ENCODE measurements around the gene PPP1R13L. TPM values are rescaled to one million over a fixed set of nuclear protein-coding genes. Genes with fewer than 3 reads are reported as not detected.
A peak's percentile ranks its signal among the peaks of the same experiment; 100 is the strongest.
"Not testable (repeated sequence)": the region's sequence is repeated elsewhere in the genome, so short reads cannot be mapped to it uniquely, and the experiment has no call there.

Gene PPP1R13L
- polyA plus RNA-seq, 3 donors = 11.1 to 36.5 (median 14.5) TPM

DNA sequence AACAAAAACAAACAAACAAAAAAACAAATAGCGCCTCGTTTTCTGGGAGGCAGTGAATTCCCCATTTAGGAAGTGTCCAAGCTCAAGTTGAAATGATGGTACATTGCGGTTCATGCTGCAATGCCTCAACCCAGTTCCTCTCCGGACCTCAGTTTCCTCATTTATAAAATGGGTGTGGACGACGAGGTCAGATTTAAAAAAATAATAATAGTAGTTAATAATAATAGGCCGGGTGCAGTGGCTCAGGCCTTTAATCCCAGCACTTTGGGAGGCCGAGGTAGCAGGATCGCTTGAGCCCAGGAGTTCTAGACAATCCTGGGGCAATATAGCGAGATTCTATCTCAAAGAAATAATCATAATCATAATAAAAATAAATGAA lies 34.3 kb upstream of the PPP1R13L start:
- WGBS, 3 donors = 30 to 35% (median 31%) methylated on average over 10 of the region's 10 CpGs
- no peak overlapping the region for H3K27ac ChIP-seq (ENCODE audit: low read depth, low read length)

DNA sequence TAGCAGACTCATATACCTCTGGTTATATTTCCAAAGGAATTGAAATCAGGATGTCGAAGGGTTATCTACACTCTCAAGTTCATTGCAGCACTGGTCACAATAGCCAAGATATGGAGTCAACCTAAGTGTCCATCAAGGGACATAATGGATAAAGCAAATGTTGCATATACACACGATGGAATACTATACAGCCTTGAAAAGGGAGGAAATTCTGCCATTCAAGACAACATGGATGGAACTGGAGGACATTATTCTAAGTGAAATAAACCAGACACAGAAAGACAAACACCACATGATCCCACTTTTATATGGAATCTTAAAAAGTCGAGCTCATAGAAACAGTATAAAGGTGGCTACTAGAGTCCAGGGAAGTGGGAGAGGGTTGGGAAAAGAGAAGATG lies 32.5 kb upstream of the PPP1R13L start:
- 86 to 87% (median 87%) methylated on average over 3 of the region's 3 CpGs for WGBS, 3 donors
- H3K27ac ChIP-seq (ENCODE audit: low read depth, low read length) = no peak overlapping the region

DNA sequence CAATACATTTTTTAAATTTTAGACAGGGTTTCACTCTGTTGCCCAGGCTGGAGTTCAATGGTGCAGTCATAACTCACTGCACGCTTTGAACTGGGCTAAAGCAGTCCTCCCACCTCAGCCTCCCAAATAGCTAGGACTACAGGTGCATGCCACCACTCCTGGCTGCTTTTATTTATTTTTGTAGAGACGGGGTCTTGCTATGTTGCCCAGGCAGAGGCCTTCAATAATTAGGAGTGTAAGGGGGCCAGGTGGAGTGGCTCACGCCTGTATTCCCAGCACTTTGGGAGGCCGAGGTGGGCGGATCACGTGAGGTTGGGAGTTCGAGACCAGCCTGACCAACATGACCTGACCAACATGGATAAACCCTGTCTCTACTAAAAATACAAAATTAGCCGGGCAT lies 27.7 kb upstream of the PPP1R13L start:
- H3K27ac ChIP-seq (ENCODE audit: low read depth, low read length) = not testable (repeated sequence)
- WGBS, 3 donors = 82 to 95% (median 92%) methylated on average over 8 of the region's 8 CpGs

DNA sequence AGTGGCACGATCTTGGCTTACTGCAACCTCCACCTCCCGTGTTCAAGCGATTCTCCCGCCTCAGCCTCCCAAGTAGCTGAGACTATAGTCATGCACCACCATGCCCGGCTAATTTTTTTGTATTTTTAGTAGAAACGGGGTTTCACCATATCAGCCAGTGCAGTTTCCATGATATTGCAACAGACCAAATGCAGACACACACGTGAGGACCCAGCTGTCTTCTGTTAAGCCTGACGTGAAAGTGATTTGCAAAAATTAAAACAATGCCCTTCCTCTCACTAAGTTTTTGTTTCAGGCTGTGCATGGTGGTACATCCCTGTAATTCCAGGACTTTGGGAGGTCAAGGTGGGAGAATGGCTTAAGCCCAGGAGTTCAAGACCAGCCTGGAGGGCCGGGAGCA lies 26.1 kb upstream of the PPP1R13L start:
- WGBS, 3 donors = 46 to 57% (median 46%) methylated on average over 9 of the region's 9 CpGs
- H3K27ac ChIP-seq (ENCODE audit: low read depth, low read length) = not testable (repeated sequence)

DNA sequence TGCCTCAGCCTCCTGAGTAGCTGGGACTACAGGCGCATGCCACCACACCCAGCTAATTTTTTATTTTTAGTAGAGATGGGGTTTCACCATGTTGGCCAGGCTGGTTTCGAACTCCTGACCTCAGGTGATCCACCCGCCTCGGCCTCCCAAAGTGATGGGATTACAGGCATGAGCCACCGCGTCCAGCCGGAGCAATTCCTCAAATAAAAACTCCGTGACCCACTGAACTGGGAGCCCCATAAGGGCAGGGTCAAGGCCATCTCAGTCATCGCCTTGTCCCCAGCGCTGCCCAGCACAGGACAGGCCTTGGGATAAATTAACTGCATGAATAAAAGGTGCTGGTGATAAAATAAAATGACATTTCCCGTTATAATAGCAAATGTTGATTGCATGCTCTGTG lies 25.0 kb upstream of the PPP1R13L start:
- not testable (repeated sequence) for H3K27ac ChIP-seq (ENCODE audit: low read depth, low read length)
- 59 to 84% (median 83%) methylated on average over 11 of the region's 11 CpGs for WGBS, 3 donors

DNA sequence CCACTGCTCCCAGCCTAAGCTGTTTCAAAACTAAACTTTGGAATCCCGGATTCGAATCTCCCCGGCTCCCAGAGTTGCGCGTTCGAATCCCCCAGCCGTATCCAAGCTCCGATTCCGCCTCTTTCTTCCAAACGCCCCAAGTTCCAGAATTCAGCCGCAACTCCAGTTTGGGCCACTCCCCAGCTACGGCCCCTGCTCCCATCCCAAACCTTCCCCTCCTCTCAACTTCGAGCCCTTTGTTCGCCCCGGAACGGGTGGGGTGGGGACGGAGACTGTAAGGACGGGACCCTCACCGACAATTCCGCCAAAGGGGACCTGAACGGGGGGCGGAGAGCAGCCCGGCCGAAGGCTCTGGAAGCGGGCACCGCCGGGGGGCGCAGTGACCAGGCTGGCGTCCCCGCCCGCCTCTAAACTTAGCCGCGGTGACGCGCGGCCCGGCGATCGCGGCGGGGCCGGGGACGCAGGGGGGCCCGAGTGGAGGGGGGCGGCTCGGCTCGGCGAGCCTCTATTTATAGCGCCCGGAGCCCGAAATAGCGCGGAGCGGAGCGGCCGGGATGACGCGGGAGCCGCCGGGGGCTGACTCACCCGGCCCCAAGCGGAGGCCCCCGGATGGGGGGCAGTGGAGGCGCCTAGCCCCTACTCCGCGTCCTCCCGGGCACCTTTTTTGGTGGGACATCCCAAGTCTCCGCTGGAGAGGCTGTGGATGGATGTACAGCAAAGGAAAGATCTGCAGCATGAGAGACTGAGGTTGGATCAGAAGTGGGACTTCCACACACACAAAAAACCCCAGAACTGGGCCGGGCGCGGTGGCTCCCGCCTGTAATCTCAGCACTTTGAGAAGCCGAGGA lies 23.7 kb upstream of the PPP1R13L start:
- WGBS, 3 donors = 2 to 3% (median 3%) methylated on average over 49 to 73 of the region's 73 CpGs
- no peak overlapping the region for H3K27ac ChIP-seq (ENCODE audit: low read depth, low read length)

DNA sequence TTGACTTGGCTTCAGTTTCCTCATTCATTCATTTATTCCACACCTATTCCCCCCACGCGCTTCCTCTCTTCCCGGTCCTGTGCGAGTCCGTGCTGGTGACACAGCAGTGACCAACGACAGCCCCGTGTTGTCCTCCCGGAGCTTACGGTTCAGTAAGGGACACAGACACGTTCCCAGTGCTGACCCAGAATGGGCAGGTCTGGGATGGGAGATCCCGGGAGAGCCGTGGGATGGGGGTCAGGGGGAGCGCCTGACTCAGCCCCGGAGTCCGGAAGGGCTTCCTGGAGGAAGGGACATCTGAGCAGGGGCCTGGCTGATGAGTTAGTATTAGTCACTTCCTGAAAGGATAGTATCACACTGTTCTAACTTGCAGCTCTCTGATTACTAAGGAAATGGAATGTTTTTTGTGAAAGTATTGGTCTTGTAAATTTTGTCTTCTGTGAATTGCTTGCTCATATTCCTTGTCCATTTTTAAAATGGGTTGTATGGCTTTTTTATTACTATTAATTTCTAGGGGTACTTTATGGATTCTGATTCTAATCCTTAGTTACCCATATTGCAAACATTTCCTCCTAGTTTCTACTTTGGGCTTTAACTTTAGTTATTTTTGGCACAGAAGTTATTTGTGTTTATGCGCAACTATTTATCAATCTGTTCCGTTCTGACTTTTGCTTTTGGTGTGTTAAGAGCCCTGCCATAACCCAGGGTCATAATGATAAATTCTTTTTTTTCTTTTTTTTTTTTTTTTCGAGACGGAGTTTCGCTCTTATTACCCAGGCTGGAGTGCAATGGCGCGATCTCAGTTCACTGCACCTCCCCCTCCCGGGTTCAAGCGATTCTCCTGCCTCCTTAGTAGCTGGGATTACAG lies 19.6 kb upstream of the PPP1R13L start:
- peak overlapping the region; percentile 94 for H3K27ac ChIP-seq (ENCODE audit: low read depth, low read length)
- WGBS, 3 donors = 9 to 15% (median 13%) methylated on average over 24 of the region's 24 CpGs

DNA sequence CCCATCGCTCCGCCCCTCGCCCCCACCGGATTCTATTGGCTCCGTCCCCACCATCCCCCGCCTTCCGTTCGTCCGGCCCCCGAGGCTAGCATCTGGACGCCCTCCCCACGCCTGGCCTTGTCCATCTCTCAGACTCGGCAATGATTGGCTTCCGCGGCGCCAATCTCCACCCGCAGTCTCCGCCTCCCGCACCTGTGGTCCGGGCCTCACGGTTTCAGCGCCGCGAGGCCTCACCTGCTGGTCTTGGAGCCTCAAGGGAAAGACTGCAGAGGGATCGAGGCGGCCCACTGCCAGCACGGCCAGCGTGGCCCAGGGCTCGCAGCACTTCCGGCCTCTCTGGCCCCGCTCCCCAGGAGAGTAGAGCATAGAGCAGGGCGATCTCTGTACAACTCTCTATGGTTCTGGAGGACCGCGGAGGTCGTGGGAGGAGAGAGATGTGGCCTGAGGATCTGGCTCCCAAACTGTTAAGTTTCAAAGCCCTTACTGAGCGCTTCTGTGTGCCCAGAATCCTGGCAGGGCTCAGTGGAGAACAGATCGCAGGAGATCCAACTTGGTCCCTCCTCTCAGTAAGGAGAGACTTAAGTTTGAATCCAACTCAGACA lies 18.8 kb upstream of the PPP1R13L start, which contains the start of gene ERCC1:
TSS of gene ERCC1 (minus strand) at position 329 of the 602 bp plus-strand sequence. CDS start 543 bp downstream, outside the sequence.
- 0 to 1% (median 0%) methylated on average over 34 to 37 of the region's 37 CpGs for WGBS, 3 donors

DNA sequence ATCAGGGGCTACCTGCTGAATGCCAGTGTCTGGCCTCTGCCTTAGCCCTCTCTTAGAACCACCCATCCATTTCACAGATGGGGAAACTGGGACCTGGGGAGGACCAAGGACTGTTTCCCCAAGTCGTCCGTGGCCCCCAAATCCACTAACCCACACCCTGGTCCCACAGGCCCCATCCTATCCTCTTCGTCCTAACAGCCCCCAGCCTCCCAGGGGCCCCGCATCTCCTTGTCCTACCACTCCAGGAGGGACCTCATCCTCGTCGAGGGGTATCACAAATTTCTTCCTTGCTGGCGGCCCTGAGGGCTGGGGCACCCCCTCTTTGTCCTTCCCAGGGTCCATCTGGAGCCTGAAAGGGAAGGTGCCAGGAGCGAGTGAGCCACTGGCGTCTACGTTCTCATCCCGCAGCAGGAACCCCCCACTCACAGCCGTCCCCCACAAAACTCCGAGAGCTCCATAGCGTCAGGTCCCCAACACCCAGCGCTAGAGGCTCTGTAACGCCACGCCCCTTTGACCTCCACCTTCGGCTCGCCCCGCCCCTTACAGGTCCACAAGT lies 18.2 kb upstream of the PPP1R13L start:
- WGBS, 3 donors = 14 to 18% (median 17%) methylated on average over 16 to 20 of the region's 20 CpGs
- no peak overlapping the region for H3K27ac ChIP-seq (ENCODE audit: low read depth, low read length)

More for the DNA sequence above, 18.8 kb upstream of the PPP1R13L start, which contains the start of gene ERCC1:
- peak within 1 kb of the TSS; percentile 94 for H3K27ac ChIP-seq (ENCODE audit: low read depth, low read length)

DNA sequence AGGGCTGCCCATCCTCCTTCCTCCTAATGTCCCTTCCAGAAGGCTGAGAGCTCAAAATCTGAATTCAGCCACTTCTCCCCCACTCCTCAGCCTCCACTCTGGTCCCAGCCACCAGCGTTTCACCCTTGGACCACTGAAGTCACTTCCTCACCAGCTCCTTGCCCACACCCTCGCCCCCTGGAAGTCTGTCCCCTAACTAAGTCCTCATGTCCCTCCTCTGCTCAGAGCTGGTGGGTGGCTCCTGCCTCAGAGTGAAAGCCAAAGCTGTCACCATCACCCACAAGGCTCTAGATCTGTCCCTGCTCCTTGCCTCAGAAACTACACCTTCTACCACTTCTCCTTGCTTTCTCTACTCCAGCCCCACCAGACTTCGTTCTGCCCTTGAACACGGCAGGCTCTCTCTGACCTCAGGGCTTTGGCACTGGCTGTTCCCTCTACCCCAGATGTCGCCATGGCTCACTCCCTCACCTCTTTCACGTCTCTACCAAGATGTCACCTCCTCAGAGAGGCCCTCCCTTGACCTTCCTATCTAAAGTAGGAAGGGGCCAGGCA lies 17.2 kb upstream of the PPP1R13L start:
- H3K27ac ChIP-seq (ENCODE audit: low read depth, low read length) = no peak overlapping the region
- 73 to 81% (median 75%) methylated on average over 6 of the region's 6 CpGs for WGBS, 3 donors

DNA sequence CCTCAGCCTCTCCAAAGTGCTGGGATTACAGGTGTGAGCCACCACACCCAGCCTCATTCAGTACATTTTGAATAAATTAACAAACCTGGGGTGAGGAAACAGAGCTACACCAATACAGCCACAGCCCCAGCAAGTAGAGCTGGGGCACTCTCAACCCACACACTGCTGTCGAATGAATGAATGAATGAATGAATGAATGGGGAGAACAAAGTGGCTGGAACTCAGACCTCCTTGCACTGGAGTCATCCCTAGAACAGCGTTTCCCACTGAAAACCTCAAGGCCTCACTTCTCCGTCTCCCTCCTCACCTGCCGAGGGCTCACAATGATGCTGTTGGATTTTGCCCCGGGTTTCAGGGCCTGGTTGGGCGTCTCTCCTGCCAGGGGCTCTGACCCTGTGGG lies 16.0 kb upstream of the PPP1R13L start:
- WGBS, 3 donors = 82 to 92% (median 90%) methylated on average over 6 of the region's 6 CpGs
- H3K27ac ChIP-seq (ENCODE audit: low read depth, low read length) = no peak overlapping the region

DNA sequence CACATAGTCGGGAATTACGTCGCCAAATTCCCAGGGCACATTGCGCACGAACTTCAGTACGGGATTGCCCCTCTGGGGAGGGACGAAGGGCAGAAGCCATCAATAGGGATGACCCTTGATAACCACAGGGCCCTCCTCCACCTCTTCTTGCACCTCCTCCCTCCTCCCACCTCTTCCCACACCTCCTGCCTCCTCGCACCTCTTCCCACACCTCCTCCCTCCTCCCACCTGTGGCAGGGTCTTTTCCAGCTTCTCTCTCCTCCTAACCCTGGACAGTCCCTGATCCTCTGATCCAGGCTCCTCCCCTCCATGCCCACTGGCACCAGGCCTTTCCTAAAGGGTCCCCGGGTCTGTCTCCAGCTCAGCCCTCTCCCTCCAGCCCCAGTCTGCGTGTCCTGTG lies 15.5 kb upstream of the PPP1R13L start:
- no peak overlapping the region for H3K27ac ChIP-seq (ENCODE audit: low read depth, low read length)
- 80 to 87% (median 85%) methylated on average over 10 of the region's 10 CpGs for WGBS, 3 donors

DNA sequence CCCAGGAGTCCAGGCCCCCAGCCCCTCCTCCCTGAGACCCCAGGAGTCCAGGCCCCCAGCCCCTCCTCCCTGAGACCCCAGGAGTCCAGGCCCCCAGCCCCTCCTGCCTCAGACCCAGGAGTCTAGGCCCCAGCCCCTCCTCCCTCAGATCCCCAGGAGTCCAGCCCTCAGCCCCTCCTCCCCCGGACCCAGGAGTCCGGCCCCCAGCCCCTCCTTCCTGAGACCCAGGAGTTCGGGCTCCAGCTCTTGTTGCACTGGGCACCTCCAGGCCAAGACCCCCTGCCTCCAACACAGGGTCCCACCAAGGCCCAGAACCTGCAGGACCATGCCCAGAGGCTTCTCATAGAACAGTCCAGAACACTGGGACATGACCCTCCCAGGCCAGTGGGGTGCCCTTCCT lies 15.0 kb upstream of the PPP1R13L start:
- WGBS, 3 donors = 38 to 63% (median 45%) methylated on average over 3 of the region's 3 CpGs
- H3K27ac ChIP-seq (ENCODE audit: low read depth, low read length) = no peak overlapping the region

DNA sequence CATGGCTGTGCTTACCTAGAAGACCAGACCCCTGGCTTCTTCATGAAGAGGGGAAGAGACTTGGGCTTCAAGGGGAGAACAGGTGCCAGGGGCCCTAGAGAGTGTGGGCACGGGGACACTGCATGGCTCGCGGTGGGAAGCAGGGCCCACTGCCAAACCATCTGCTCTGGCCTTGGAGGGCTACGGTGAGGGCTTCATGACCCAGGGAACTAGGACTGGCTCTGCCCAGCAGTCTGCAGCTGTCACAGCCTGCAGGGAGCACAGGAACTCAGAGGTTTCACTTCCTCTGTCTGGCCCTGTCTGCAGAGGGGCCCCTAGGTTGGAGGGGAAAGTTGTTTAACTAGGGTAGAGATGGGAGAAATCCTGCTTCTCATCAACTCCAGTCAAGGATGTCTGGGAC lies 14.5 kb upstream of the PPP1R13L start:
- WGBS, 3 donors = 23 to 46% (median 32%) methylated on average over 4 of the region's 4 CpGs
- no peak overlapping the region for H3K27ac ChIP-seq (ENCODE audit: low read depth, low read length)

DNA sequence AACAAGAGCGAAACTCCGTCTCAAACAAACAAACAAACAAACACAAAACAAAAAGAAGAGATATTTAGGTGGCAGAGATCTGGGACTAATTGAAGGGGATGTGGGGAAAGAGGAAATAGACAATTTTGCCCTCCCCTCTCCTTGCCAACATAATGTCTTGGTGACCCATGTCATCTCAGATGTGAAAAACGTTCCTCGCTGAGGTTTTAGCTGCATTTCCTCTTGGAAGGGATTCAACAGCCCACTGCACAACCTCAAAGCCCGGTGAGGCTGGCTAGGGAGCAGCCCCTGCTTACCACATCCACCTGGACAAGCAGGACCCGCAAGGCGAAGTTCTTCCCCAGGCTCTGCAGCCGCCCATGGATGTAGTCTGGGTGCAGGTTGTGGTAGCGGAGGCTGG lies 13.9 kb upstream of the PPP1R13L start:
- WGBS, 3 donors = 58 to 85% (median 59%) methylated on average over 9 of the region's 9 CpGs
- no peak overlapping the region for H3K27ac ChIP-seq (ENCODE audit: low read depth, low read length)

DNA sequence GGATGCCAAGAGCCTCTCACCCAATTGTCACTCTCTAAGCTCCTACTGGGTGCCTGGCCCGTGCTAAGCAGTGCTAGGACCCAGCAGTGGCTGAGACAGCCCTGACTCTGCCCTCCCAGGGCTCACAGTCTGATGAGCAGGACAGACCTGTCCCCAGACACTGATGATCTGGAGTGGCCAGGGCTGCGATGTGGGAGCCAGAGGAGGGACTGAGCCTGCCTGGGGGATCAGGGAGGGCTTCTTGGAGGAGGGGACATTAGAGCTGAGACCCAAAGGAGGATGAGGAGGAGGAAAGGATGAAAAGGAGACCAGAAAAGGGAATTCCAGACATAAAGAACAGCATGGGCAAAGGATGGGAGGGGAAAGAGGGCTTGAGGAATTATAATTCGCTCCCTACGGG lies 12.3 kb upstream of the PPP1R13L start:
- WGBS, 3 donors = 64 to 95% (median 84%) methylated on average over 4 of the region's 4 CpGs
- no peak overlapping the region for H3K27ac ChIP-seq (ENCODE audit: low read depth, low read length)

DNA sequence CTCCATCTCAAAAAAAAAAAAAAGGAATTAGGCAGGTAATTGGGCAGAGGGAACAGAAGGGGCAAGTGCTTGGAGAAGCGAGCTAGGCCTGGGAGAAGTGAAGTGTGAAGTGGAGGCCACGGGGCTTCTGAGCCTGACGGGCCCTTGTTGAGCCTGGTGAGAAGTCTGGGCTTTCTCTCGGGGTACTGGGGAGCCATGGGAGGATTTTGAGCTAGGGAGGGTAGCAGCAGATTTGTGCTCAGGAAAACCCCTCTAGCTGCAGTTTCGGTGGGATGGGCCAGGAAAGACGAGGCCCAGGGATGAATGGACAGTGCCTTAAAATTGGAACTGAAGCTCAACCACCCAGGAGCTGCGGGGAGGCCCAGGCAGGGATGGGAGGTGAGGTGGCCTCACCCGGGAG lies 9.6 kb upstream of the PPP1R13L start:
- no peak overlapping the region for H3K27ac ChIP-seq (ENCODE audit: low read depth, low read length)
- WGBS, 3 donors = 90 to 97% (median 93%) methylated on average over 8 of the region's 8 CpGs

DNA sequence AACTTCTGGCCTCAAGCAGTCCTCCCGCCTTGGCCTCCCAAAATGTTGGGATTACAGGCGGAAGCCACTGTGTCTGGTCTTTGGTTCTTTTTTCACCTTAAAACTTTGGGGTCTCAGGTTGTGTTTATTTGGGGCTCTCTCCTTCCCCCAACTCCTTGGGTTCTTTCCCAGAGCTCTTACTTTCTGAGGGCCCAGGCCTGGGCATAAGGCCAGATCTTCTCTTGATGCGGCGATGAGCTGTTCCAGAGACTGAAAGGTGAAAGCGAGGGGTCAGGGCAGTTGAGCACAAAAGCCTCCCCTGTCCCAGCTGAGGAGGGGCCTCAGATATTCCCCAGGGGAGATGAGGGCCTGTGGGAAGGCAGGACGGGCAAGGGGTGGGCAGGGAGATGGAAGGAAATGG lies 8.6 kb upstream of the PPP1R13L start:
- 90 to 94% (median 90%) methylated on average over 6 of the region's 6 CpGs for WGBS, 3 donors
- no peak overlapping the region for H3K27ac ChIP-seq (ENCODE audit: low read depth, low read length)
